ENCODE measurements around the gene CERS1.

The CERS1 gene

GRCh38 chr19:18895824-18896341 is at the start of gene CERS1:
Gene CERS1 (minus strand): TSS chr19:18896158. CDS start chr19:18896072, 86 bp downstream.
- peak within 1 kb of the TSS; percentile 84 for H3K4me3 Mint-ChIP-seq
- H3K9me3 Mint-ChIP-seq (ENCODE audit: low read depth): no peaks in the 10 kb centered on the region
- H3K27me3 Mint-ChIP-seq: peaks cover 10% of the 10 kb centered on the region
- H3K27ac Mint-ChIP-seq: no peak within 1 kb of the TSS
- H3K4me1 Mint-ChIP-seq (ENCODE audit: low read depth): peaks cover 10% of the 10 kb centered on the region
- peaks cover 3% of the 10 kb centered on the region for H3K36me3 Mint-ChIP-seq

- Mint-ChIP-seq H3K27me3 (peaks cover 4% of the 10 kb centered on the region), H3K9me3 (ENCODE audit: low read depth) (no peaks in the 10 kb centered on the region), H3K36me3 (no peaks in the 10 kb centered on the region), H3K27ac (no peak overlapping the region), H3K4me1 (ENCODE audit: low read depth) (peaks cover 6% of the 10 kb centered on the region), H3K4me3 (no peak overlapping the region)
Observed at GRCh38 chr19:18945297-18945696, 49.3 kb upstream of the CERS1 start.

- Mint-ChIP-seq H3K27ac (no peak overlapping the region), H3K9me3 (ENCODE audit: low read depth) (no peaks in the 10 kb centered on the region), H3K4me3 (no peak overlapping the region), H3K36me3 (no peaks in the 10 kb centered on the region), H3K27me3 (peaks cover 7% of the 10 kb centered on the region), H3K4me1 (ENCODE audit: low read depth) (peaks cover 7% of the 10 kb centered on the region)
Observed at GRCh38 chr19:18943465-18943864, 47.5 kb upstream of the CERS1 start.

- H3K4me1 Mint-ChIP-seq (ENCODE audit: low read depth): peaks cover 7% of the 10 kb centered on the region
- H3K27ac Mint-ChIP-seq: no peak overlapping the region
- H3K4me3 Mint-ChIP-seq: peak overlapping the region; percentile 11
- no peaks in the 10 kb centered on the region for H3K9me3 Mint-ChIP-seq (ENCODE audit: low read depth)
- peaks cover 8% of the 10 kb centered on the region for H3K27me3 Mint-ChIP-seq
- H3K36me3 Mint-ChIP-seq: no peaks in the 10 kb centered on the region
Observed at GRCh38 chr19:18942692-18943091, 46.7 kb upstream of the CERS1 start.

GRCh38 chr19:18941628-18942354 is 45.8 kb upstream of the CERS1 start:
- Mint-ChIP-seq H3K36me3 (no peaks in the 10 kb centered on the region), H3K27ac (peak overlapping the region; percentile 34), H3K9me3 (ENCODE audit: low read depth) (no peaks in the 10 kb centered on the region), H3K4me1 (ENCODE audit: low read depth) (peaks cover 7% of the 10 kb centered on the region), H3K4me3 (peak overlapping the region; percentile 51), H3K27me3 (peaks cover 10% of the 10 kb centered on the region)

- H3K27ac Mint-ChIP-seq: peak within 1 kb of the TSS; percentile 34
- no peaks in the 10 kb centered on the region for H3K9me3 Mint-ChIP-seq (ENCODE audit: low read depth)
- peaks cover 7% of the 10 kb centered on the region for H3K4me1 Mint-ChIP-seq (ENCODE audit: low read depth)
- peak within 1 kb of the TSS; percentile 67 for H3K4me3 Mint-ChIP-seq
- no peaks in the 10 kb centered on the region for H3K36me3 Mint-ChIP-seq
- peaks cover 10% of the 10 kb centered on the region for H3K27me3 Mint-ChIP-seq
Observed at GRCh38 chr19:18940769-18941627, 45.0 kb upstream of the CERS1 start, which contains the start of gene HOMER3. Gene HOMER3 (minus strand): TSS chr19:18941217. CDS start chr19:18938982, 2,235 bp downstream.

- no peaks in the 10 kb centered on the region for H3K9me3 Mint-ChIP-seq (ENCODE audit: low read depth)
- peaks cover 7% of the 10 kb centered on the region for H3K4me1 Mint-ChIP-seq (ENCODE audit: low read depth)
- H3K27ac Mint-ChIP-seq: no peak overlapping the region
- peaks cover 10% of the 10 kb centered on the region for H3K27me3 Mint-ChIP-seq
- H3K4me3 Mint-ChIP-seq: peak overlapping the region; percentile 67
- H3K36me3 Mint-ChIP-seq: no peaks in the 10 kb centered on the region
Observed at GRCh38 chr19:18939922-18940768, 44.2 kb upstream of the CERS1 start.

- Mint-ChIP-seq H3K36me3 (no peaks in the 10 kb centered on the region), H3K27ac (no peak overlapping the region), H3K9me3 (ENCODE audit: low read depth) (no peaks in the 10 kb centered on the region), H3K4me3 (peak overlapping the region; percentile 65), H3K4me1 (ENCODE audit: low read depth) (peaks cover 7% of the 10 kb centered on the region), H3K27me3 (peaks cover 12% of the 10 kb centered on the region)
Observed at GRCh38 chr19:18939163-18939562, 43.2 kb upstream of the CERS1 start.

- Mint-ChIP-seq H3K27me3 (peaks cover 6% of the 10 kb centered on the region), H3K4me1 (ENCODE audit: low read depth) (peaks cover 7% of the 10 kb centered on the region), H3K27ac (no peak overlapping the region), H3K9me3 (ENCODE audit: low read depth) (no peaks in the 10 kb centered on the region), H3K36me3 (no peaks in the 10 kb centered on the region), H3K4me3 (peak overlapping the region; percentile 23)
Observed at GRCh38 chr19:18933297-18933696, 37.3 kb upstream of the CERS1 start.

GRCh38 chr19:18932216-18932841 is 36.4 kb upstream of the CERS1 start:
- H3K4me3 Mint-ChIP-seq: peak overlapping the region; percentile 82
- H3K4me1 Mint-ChIP-seq (ENCODE audit: low read depth): peaks cover 7% of the 10 kb centered on the region
- H3K27me3 Mint-ChIP-seq: peaks cover 4% of the 10 kb centered on the region
- H3K9me3 Mint-ChIP-seq (ENCODE audit: low read depth): no peaks in the 10 kb centered on the region
- H3K36me3 Mint-ChIP-seq: no peaks in the 10 kb centered on the region
- H3K27ac Mint-ChIP-seq: no peak overlapping the region

- H3K4me3 Mint-ChIP-seq: no peak overlapping the region
Observed at GRCh38 chr19:18931316-18932162, 35.6 kb upstream of the CERS1 start.

GRCh38 chr19:18929311-18929710 is 33.4 kb upstream of the CERS1 start:
- Mint-ChIP-seq H3K27me3 (peaks cover 3% of the 10 kb centered on the region), H3K27ac (no peak overlapping the region), H3K4me1 (ENCODE audit: low read depth) (peaks cover 7% of the 10 kb centered on the region), H3K36me3 (no peaks in the 10 kb centered on the region), H3K9me3 (ENCODE audit: low read depth) (no peaks in the 10 kb centered on the region), H3K4me3 (no peak overlapping the region)

More at GRCh38 chr19:18931316-18932162, 35.6 kb upstream of the CERS1 start:
- Mint-ChIP-seq H3K36me3 (no peaks in the 10 kb centered on the region), H3K9me3 (ENCODE audit: low read depth) (no peaks in the 10 kb centered on the region), H3K4me1 (ENCODE audit: low read depth) (peaks cover 7% of the 10 kb centered on the region), H3K27me3 (peaks cover 4% of the 10 kb centered on the region), H3K27ac (no peak overlapping the region)

GRCh38 chr19:18928018-18928805 is 32.3 kb upstream of the CERS1 start:
- no peaks in the 10 kb centered on the region for H3K36me3 Mint-ChIP-seq
- H3K27ac Mint-ChIP-seq: no peak overlapping the region
- no peaks in the 10 kb centered on the region for H3K27me3 Mint-ChIP-seq
- H3K9me3 Mint-ChIP-seq (ENCODE audit: low read depth): no peaks in the 10 kb centered on the region
- H3K4me3 Mint-ChIP-seq: no peak overlapping the region
- H3K4me1 Mint-ChIP-seq (ENCODE audit: low read depth): peaks cover 6% of the 10 kb centered on the region

Data from activated naive CD8-positive, alpha-beta T cell (primary cell).